ENCODE data around the gene MLST8. TPM values are rescaled to one million over a fixed set of nuclear protein-coding genes. Genes with fewer than 3 reads are reported as not detected.

MLST8 gene
- total and polyA plus RNA-seq, 4 donors, result 11.1 to 26.7 (median 20.2) TPM

- TF ChIP-seq HNF4G (IDR thresholded peaks at IDR 0.05) (no peak), TAF1 (conservative IDR thresholded peaks at IDR 0.05) (no peak), NR2F2 (IDR thresholded peaks at IDR 0.05) (no peak), SP1 (IDR thresholded peaks at IDR 0.05) (no peak)
- TF ChIP-seq, protein P1, sequence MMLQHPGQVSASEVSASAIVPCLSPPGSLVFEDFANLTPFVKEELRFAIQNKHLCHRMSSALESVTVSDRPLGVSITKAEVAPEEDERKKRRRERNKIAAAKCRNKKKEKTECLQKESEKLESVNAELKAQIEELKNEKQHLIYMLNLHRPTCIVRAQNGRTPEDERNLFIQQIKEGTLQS (IDR thresholded peaks at IDR 0.05), result no peak
Measured at GRCh38 chr16:2206420-2206779, 1.1 kb downstream of the MLST8 start (continued).

- no peak for DNase-seq (ENCODE audit: low spot score)
- 95% methylated on average over 23 of the region's 23 CpGs for WGBS
- H3K27ac ChIP-seq (ENCODE audit: low read depth in 1 of 2, low read length in 2 of 2), result no peak overlapping the region
Measured at GRCh38 chr16:2206780-2207433, 1.7 kb downstream of the MLST8 start.

More at GRCh38 chr16:2206780-2207433, 1.7 kb downstream of the MLST8 start:
- peaks cover 0 to 21% (median 6%) of the 10 kb centered on the region in 4 donors for H3K36me3 ChIP-seq (ENCODE audit: control insufficient read depth in 4 of 4, insufficient read depth in 3 of 4, low read depth in 1 of 4, low read length in 3 of 4)
- TF ChIP-seq HNF4A (conservative IDR thresholded peaks at IDR 0.05) (no peak), RXRA (IDR thresholded peaks at IDR 0.05) (no peak), YY1 (IDR thresholded peaks at IDR 0.05) (no peak), JUND (IDR thresholded peaks at IDR 0.05) (no peak), MAX (IDR thresholded peaks at IDR 0.05) (no peak), FOXA1 (IDR thresholded peaks at IDR 0.05) (no peak), TAF1 (conservative IDR thresholded peaks at IDR 0.05) (no peak), FOXA2 (IDR thresholded peaks at IDR 0.05) (no peak), SP1 (IDR thresholded peaks at IDR 0.05) (no peak), NR2F2 (IDR thresholded peaks at IDR 0.05) (no peak), EGR1 (IDR thresholded peaks at IDR 0.05; ENCODE audit: low read depth in 2 of 2) (no peak), GABPA (IDR thresholded peaks at IDR 0.05 in 1 of 2, conservative IDR thresholded peaks at IDR 0.05 in 1 of 2) (no peak), RAD21 (IDR thresholded peaks at IDR 0.05) (no peak), ZBTB33 (IDR thresholded peaks at IDR 0.05) (no peak), HNF4G (IDR thresholded peaks at IDR 0.05) (no peak)
- TF ChIP-seq, protein P2, sequence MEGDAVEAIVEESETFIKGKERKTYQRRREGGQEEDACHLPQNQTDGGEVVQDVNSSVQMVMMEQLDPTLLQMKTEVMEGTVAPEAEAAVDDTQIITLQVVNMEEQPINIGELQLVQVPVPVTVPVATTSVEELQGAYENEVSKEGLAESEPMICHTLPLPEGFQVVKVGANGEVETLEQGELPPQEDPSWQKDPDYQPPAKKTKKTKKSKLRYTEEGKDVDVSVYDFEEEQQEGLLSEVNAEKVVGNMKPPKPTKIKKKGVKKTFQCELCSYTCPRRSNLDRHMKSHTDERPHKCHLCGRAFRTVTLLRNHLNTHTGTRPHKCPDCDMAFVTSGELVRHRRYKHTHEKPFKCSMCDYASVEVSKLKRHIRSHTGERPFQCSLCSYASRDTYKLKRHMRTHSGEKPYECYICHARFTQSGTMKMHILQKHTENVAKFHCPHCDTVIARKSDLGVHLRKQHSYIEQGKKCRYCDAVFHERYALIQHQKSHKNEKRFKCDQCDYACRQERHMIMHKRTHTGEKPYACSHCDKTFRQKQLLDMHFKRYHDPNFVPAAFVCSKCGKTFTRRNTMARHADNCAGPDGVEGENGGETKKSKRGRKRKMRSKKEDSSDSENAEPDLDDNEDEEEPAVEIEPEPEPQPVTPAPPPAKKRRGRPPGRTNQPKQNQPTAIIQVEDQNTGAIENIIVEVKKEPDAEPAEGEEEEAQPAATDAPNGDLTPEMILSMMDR (IDR thresholded peaks at IDR 0.05; ENCODE audit: low read depth, low read length, missing input control), result no peak
- TF ChIP-seq, protein P3, sequence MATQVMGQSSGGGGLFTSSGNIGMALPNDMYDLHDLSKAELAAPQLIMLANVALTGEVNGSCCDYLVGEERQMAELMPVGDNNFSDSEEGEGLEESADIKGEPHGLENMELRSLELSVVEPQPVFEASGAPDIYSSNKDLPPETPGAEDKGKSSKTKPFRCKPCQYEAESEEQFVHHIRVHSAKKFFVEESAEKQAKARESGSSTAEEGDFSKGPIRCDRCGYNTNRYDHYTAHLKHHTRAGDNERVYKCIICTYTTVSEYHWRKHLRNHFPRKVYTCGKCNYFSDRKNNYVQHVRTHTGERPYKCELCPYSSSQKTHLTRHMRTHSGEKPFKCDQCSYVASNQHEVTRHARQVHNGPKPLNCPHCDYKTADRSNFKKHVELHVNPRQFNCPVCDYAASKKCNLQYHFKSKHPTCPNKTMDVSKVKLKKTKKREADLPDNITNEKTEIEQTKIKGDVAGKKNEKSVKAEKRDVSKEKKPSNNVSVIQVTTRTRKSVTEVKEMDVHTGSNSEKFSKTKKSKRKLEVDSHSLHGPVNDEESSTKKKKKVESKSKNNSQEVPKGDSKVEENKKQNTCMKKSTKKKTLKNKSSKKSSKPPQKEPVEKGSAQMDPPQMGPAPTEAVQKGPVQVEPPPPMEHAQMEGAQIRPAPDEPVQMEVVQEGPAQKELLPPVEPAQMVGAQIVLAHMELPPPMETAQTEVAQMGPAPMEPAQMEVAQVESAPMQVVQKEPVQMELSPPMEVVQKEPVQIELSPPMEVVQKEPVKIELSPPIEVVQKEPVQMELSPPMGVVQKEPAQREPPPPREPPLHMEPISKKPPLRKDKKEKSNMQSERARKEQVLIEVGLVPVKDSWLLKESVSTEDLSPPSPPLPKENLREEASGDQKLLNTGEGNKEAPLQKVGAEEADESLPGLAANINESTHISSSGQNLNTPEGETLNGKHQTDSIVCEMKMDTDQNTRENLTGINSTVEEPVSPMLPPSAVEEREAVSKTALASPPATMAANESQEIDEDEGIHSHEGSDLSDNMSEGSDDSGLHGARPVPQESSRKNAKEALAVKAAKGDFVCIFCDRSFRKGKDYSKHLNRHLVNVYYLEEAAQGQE (IDR thresholded peaks at IDR 0.05), result no peak
- TF ChIP-seq, protein P1 (IDR thresholded peaks at IDR 0.05), result no peak
- H3K27me3 ChIP-seq (ENCODE audit: control insufficient read depth in 4 of 4, insufficient read depth in 4 of 4, low read length in 3 of 4), result no peaks in the 10 kb centered on the region
- no peaks in the 10 kb centered on the region for H3K9me3 ChIP-seq (ENCODE audit: control insufficient read depth in 4 of 4, low read length in 3 of 4)
- H3K4me3 ChIP-seq (ENCODE audit: low read depth in 1 of 3, low read length in 3 of 3), result no peak overlapping the region
- no peak overlapping the region for H3K9ac ChIP-seq (ENCODE audit: low read depth in 1 of 2, low read length in 2 of 2)
- peaks cover 4 to 19% (median 10%) of the 10 kb centered on the region in 4 donors for H3K4me1 ChIP-seq (ENCODE audit: control insufficient read depth in 4 of 4, insufficient read depth in 4 of 4, low read length in 3 of 4)

Measured in liver (tissue), 9 donors.